Activated gamma-delta T cell treated with Interleukin-2 at 50 U/mL for 16 hours (primary cell): Measurements from ENCODE around the gene ZC3H7B.
"Not testable (repeated sequence)": the region's sequence is repeated elsewhere in the genome, so short reads cannot be mapped to it uniquely, and the experiment has no call there.

Experiments
- DNase-seq: peaks from one replicate; pipeline ENCODE4 v3.0.0-alpha.2; 2020

ZC3H7B gene

GRCh38 chr22:41288245-41288946 is 12.9 kb upstream of the ZC3H7B start:
- no peak for DNase-seq

- DNase-seq: no peak
Measured at GRCh38 chr22:41289671-41290070, 11.7 kb upstream of the ZC3H7B start.

- DNase-seq: no peak
Measured at GRCh38 chr22:41290262-41291221, 10.8 kb upstream of the ZC3H7B start.

- not testable (repeated sequence) for DNase-seq
Measured at GRCh38 chr22:41294816-41295215, 6.5 kb upstream of the ZC3H7B start.

- DNase-seq: no peak
Measured at GRCh38 chr22:41296826-41297667, 4.3 kb upstream of the ZC3H7B start.

- DNase-seq: no peak
Measured at GRCh38 chr22:41300661-41301060, 664 bp upstream of the ZC3H7B start.

- DNase-seq: peak; percentile 7
Measured at GRCh38 chr22:41302021-41302767, 869 bp downstream of the ZC3H7B start.

- DNase-seq: no peak
Measured at GRCh38 chr22:41302811-41303210, 1.5 kb downstream of the ZC3H7B start.

- DNase-seq: no peak
Measured at GRCh38 chr22:41305646-41306045, 4.3 kb downstream of the ZC3H7B start.

GRCh38 chr22:41308054-41308453 is 6.7 kb downstream of the ZC3H7B start:
- no peak for DNase-seq

- no peak for DNase-seq
Measured at GRCh38 chr22:41308544-41308947, 7.2 kb downstream of the ZC3H7B start.

GRCh38 chr22:41310336-41310735 is 9.0 kb downstream of the ZC3H7B start:
- no peak for DNase-seq

- no peak for DNase-seq
Measured at GRCh38 chr22:41311487-41311886, 10.2 kb downstream of the ZC3H7B start.

GRCh38 chr22:41314821-41315220 is 13.5 kb downstream of the ZC3H7B start:
- DNase-seq: no peak

- no peak for DNase-seq
Measured at GRCh38 chr22:41315586-41315985, 14.3 kb downstream of the ZC3H7B start.

GRCh38 chr22:41320416-41321240 is 19.3 kb downstream of the ZC3H7B start:
- no peak for DNase-seq

GRCh38 chr22:41324821-41325528 is 23.6 kb downstream of the ZC3H7B start:
- no peak for DNase-seq

GRCh38 chr22:41327124-41327523 is 25.8 kb downstream of the ZC3H7B start:
- no peak for DNase-seq

GRCh38 chr22:41330169-41330568 is 28.8 kb downstream of the ZC3H7B start:
- DNase-seq: no peak

GRCh38 chr22:41332217-41332939 is 31.1 kb downstream of the ZC3H7B start:
- DNase-seq: no peak
